Keratinocyte (primary cell): ENCODE data around the gene KDM5B. TPM values are rescaled to one million over a fixed set of nuclear protein-coding genes. Genes with fewer than 3 reads are reported as not detected.

Source experiments
- DNase-seq: peaks from one replicate; pipeline ENCODE4 v3.0.0-alpha.2; 2011; ENCODE audit warnings: low read depth, missing footprints, low spot score
- FAIRE-seq: peaks from 2 replicates; lab custom pipeline; 2011; peaks lifted over from hg19 to GRCh38; lab: Jason Lieb, UNC
- H2AFZ ChIP-seq: 2 replicates; pipeline ENCODE4 v1.6.0; 2012; ENCODE audit warnings: low read length, control low read depth, inconsistent platforms; ENCODE audit not compliant: control insufficient read depth
- H3K27ac ChIP-seq: 2 replicates; pipeline ENCODE4 v1.5.1; 2011; ENCODE audit warnings: low read length; ENCODE audit not compliant: control insufficient read depth, insufficient read depth
- H3K27me3 ChIP-seq: 3 replicates; pipeline ENCODE4 v1.6.0; 2011; ENCODE audit warnings: low read length; ENCODE audit not compliant: control insufficient read depth, insufficient read depth; ENCODE audit errors: extremely low read depth
- H3K36me3 ChIP-seq, 2 experiments: 2 replicates in 1 of 2; 3 replicates in 1 of 2; pipeline ENCODE4 v1.5.1; 2011; ENCODE audit warnings: low read length in 2 of 2, mild to moderate bottlenecking in 1 of 2; ENCODE audit not compliant: control insufficient read depth in 2 of 2, insufficient read depth in 2 of 2; ENCODE audit errors: extremely low read depth in 1 of 2
- H3K4me1 ChIP-seq: 3 replicates; pipeline ENCODE4 v1.5.1; 2011; ENCODE audit warnings: low read length; ENCODE audit not compliant: control insufficient read depth, insufficient read depth; ENCODE audit errors: extremely low read depth
- H3K4me2 ChIP-seq: 3 replicates; pipeline ENCODE4 v1.6.0; 2011; ENCODE audit warnings: low read depth, low read length; ENCODE audit not compliant: control insufficient read depth, insufficient read depth; ENCODE audit errors: extremely low read depth
- H3K4me3 ChIP-seq, 3 experiments: fragments of 200-600 bp in 1 of 3; sonication (generic) in 1 of 3; 2 replicates in 2 of 3; 3 replicates in 1 of 3; pipeline ENCODE4 v1.5.1; 2011 to 2016; ENCODE audit warnings: low read length in 3 of 3, mild to moderate bottlenecking in 3 of 3, control low read depth in 2 of 3, inconsistent platforms in 1 of 3, low read depth in 1 of 3, mixed read lengths in 1 of 3, mixed run types in 1 of 3, moderate library complexity in 1 of 3; ENCODE audit not compliant: control insufficient read depth in 2 of 3, insufficient read depth in 2 of 3; ENCODE audit errors: extremely low read depth in 1 of 3
- H3K79me2 ChIP-seq: 2 replicates; pipeline ENCODE4 v1.6.0; 2012; ENCODE audit warnings: low read length; ENCODE audit not compliant: control insufficient read depth, insufficient read depth
- H3K9ac ChIP-seq: 3 replicates; pipeline ENCODE4 v1.6.0; 2011; ENCODE audit warnings: low read length; ENCODE audit not compliant: control insufficient read depth, insufficient read depth; ENCODE audit errors: extremely low read depth
- H3K9me1 ChIP-seq: 3 replicates; pipeline ENCODE4 v1.6.0; 2011; ENCODE audit warnings: low read length; ENCODE audit not compliant: control insufficient read depth, insufficient read depth; ENCODE audit errors: extremely low read depth
- H3K9me3 ChIP-seq: 2 replicates; pipeline ENCODE4 v1.5.1; 2012; ENCODE audit warnings: low read depth, low read length; ENCODE audit not compliant: control insufficient read depth
- H4K20me1 ChIP-seq: 3 replicates; pipeline ENCODE4 v1.6.0; 2011; ENCODE audit warnings: low read length; ENCODE audit not compliant: control insufficient read depth, insufficient read depth; ENCODE audit errors: extremely low read depth
- EZH2 ChIP-seq: IDR thresholded peaks from one replicate; pipeline ENCODE4 v1.6.1; 2012; ENCODE audit warnings: inconsistent platforms, mild to moderate bottlenecking, low read length, moderate library complexity
- dilution Hi-C: fragments of 300-500 bp; cut with MboI; formaldehyde crosslinking; loops from one replicate; pipeline ENCODE4 v1.7.0; 2020; ENCODE audit warnings: low sequenced_read_pairs; ENCODE audit not compliant: extremely low pct_ligation_motif_present
- polyA plus RNA-seq, 5 experiments: library from polyadenylated mRNA; depleted of rRNA in 3 of 5; stranded (reverse) in 3 of 5; stranded (forward) in 1 of 5; unstranded in 1 of 5; fragments of >200 nt; gene quantifications; 1 replicate in 1 of 5; 2 replicates in 3 of 5; 3 replicates in 1 of 5; pipeline versions ENCODE4 v1.2.1 to v1.2.3, GENCODE V29; 2011 to 2012; ENCODE audit warnings: missing spikeins in 2 of 5, low read depth in 1 of 5, low replicate concordance in 1 of 5
- TF ChIP-seq, protein P1 (sequence below), 3 experiments: IDR thresholded peaks in 1 of 3; conservative IDR thresholded peaks in 1 of 3; optimal IDR thresholded peaks in 1 of 3; 2 replicates in 2 of 3; 3 replicates in 1 of 3; pipeline versions ENCODE3 to v1.5.1; 2011; ENCODE audit warnings: low read length in 3 of 3, mild to moderate bottlenecking in 3 of 3, moderate library complexity in 2 of 3, control low read depth in 1 of 3, inconsistent platforms in 1 of 3; ENCODE audit not compliant: insufficient read depth in 2 of 3; ENCODE audit errors: extremely low read depth in 1 of 3

Gene KDM5B
- polyA plus RNA-seq, 1 donor (not counting 4 experiments of a cell fraction or from before 2014, with no cell fraction given), result 60.1 TPM

DNA sequence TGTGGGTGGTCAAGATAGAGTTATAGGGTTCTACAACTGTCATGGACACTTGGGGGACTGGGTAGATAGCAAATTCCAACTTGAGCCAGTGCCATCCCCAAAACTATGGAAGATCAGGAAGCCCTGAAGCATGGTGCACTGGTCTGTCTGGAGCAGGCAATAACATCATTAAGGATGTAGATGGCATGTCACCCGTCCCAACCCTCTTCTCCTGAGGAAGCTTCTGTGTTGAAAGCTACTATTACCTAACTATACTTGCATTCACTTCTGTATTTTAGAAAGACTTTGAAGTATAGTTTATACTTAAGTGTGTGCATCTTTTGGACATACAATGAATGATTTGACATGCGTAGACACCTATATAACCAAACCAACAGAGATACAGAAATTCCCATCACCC is 47.8 kb upstream of the KDM5B start:
- Histone ChIP-seq H3K27me3 (peaks cover 6% of the 10 kb centered on the region), H3K27ac (no peak overlapping the region), H3K4me1 (no peaks in the 10 kb centered on the region), H2AFZ (no peak overlapping the region), H3K36me3 (no peaks in the 10 kb centered on the region), H3K9ac (no peak overlapping the region), H3K4me2 (no peak overlapping the region), H3K79me2 (no peaks in the 10 kb centered on the region), H3K4me3 (no peak overlapping the region), H3K9me1 (no peaks in the 10 kb centered on the region), H4K20me1 (no peaks in the 10 kb centered on the region), H3K9me3 (no peaks in the 10 kb centered on the region)
- TF ChIP-seq EZH2, result no peak
- DNase-seq (no peak), FAIRE-seq (no peak)
- dilution Hi-C loops, result loop anchor here (5.0 kb wide), 1 partner anchor 54 kb away; no protein-coding TSS in a partner anchor

DNA sequence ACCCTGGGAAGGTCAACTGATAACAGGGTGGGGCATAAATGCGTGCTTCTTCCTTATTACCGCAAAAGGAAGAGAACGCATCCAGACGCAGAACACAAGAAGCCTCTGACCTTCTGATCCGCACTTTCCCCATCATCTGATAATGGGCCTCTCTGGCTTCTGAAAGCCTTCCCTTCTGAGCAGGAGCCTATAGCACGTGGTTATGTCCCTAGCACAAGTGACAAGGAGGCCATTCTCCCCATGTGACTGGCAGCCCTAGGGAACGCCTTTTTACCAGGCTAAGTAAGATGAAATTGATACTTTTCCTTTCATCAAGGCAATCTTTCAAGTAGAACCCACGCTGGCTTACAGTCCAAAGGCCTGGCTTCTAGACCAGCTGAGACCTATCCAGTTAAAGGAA is 46.6 kb upstream of the KDM5B start:
- FAIRE-seq, result no peak
- H3K4me2 ChIP-seq, result no peak overlapping the region
- H3K27me3 ChIP-seq, result no peaks in the 10 kb centered on the region
- H3K79me2 ChIP-seq, result no peaks in the 10 kb centered on the region
- no peaks in the 10 kb centered on the region for H3K9me1 ChIP-seq
- dilution Hi-C loops, result loop anchor here (5.0 kb wide), 1 partner anchor 52 kb away; no protein-coding TSS in a partner anchor
- TF ChIP-seq, protein P1, sequence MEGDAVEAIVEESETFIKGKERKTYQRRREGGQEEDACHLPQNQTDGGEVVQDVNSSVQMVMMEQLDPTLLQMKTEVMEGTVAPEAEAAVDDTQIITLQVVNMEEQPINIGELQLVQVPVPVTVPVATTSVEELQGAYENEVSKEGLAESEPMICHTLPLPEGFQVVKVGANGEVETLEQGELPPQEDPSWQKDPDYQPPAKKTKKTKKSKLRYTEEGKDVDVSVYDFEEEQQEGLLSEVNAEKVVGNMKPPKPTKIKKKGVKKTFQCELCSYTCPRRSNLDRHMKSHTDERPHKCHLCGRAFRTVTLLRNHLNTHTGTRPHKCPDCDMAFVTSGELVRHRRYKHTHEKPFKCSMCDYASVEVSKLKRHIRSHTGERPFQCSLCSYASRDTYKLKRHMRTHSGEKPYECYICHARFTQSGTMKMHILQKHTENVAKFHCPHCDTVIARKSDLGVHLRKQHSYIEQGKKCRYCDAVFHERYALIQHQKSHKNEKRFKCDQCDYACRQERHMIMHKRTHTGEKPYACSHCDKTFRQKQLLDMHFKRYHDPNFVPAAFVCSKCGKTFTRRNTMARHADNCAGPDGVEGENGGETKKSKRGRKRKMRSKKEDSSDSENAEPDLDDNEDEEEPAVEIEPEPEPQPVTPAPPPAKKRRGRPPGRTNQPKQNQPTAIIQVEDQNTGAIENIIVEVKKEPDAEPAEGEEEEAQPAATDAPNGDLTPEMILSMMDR (optimal IDR thresholded peaks at IDR 0.05 in 1 of 3, IDR thresholded peaks at IDR 0.05 in 1 of 3, conservative IDR thresholded peaks at IDR 0.05 in 1 of 3; ENCODE audit: extremely low read depth in 1 of 3, insufficient read depth in 2 of 3, low read length in 3 of 3), result no peak
- no peak for TF ChIP-seq EZH2
- no peaks in the 10 kb centered on the region for H3K36me3 ChIP-seq
- H3K9ac ChIP-seq, result no peak overlapping the region
- H2AFZ ChIP-seq, result no peak overlapping the region
- DNase-seq, result no peak
- H3K4me3 ChIP-seq, result no peak overlapping the region
- no peaks in the 10 kb centered on the region for H3K9me3 ChIP-seq
- H3K4me1 ChIP-seq, result no peaks in the 10 kb centered on the region
- no peaks in the 10 kb centered on the region for H4K20me1 ChIP-seq
- no peak overlapping the region for H3K27ac ChIP-seq
